Activated naive CD8-positive, alpha-beta T cell treated with anti-CD3 and anti-CD28 coated beads, Interleukin-2, amount 10 ng/mL, durations not matched to agents 7 days and 5 days (primary cell): Measurements from ENCODE around the gene SMIM35. TPM values are rescaled to one million over a fixed set of nuclear protein-coding genes. Genes with fewer than 3 reads are reported as not detected.

Source experiments
- ATAC-seq: fragments of 150-1000 bp; cut with Tn5 transposase; one replicate; pipeline ENCODE4 v1.10.0; 2021; ENCODE audit warnings: low read depth, moderate library complexity
- POLR2A ChIA-PET: fragments of 350-600 bp; sonication (Branson Sonifier 250); formaldehyde crosslinking; loops from one replicate; lab custom pipeline; 2021; ENCODE audit warnings: antibody characterized with exemption; lab: Charles Lee
- DNase-seq: peaks from one replicate; pipeline ENCODE4 v3.0.0; 2021
- H3K27ac Mint-ChIP-seq: one replicate; pipeline ENCODE4 v1.8.0; 2022; ENCODE audit warnings: mild to moderate bottlenecking, mixed read lengths
- H3K27me3 Mint-ChIP-seq: one replicate; pipeline ENCODE4 v1.8.0; 2022; ENCODE audit warnings: mild to moderate bottlenecking, moderate library complexity, mixed read lengths
- H3K36me3 Mint-ChIP-seq: one replicate; pipeline ENCODE4 v1.8.0; 2021; ENCODE audit warnings: mild to moderate bottlenecking, mixed read lengths
- H3K4me1 Mint-ChIP-seq: one replicate; pipeline ENCODE4 v1.8.0; 2021; ENCODE audit warnings: mixed read lengths
- H3K4me3 Mint-ChIP-seq: one replicate; pipeline ENCODE4 v1.8.0; 2022; ENCODE audit warnings: mild to moderate bottlenecking, moderate library complexity, mixed read lengths
- H3K9me3 Mint-ChIP-seq: one replicate; pipeline ENCODE4 v1.8.0; 2021; ENCODE audit warnings: mixed read lengths
- total RNA-seq, 2 experiments: library from RNA; stranded (reverse); gene quantifications; one replicate each; pipeline ENCODE4 v1.2.3, GENCODE V29; 2021

SMIM35 gene
- total RNA-seq, 2 experiments from 2014 or later: 3.0 to 3.1 TPM

DNA sequence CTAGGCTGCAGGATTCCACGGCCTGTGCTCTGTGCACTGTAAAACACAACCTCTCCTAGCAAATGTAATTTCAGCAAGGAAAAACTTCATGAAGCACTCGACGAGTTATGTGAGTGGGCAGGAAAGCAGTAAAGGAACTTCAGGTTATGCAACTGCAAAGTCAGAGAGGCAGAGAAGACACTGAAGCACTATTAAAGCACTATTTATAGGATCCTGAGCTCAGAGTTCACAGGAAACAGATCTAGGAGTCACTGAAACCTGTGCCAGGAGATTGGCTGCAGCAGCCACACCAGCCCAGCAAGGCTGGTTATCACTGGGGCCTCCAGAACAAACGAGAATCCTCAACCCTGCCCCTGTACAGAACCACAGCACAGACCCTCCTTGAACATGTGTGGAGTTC, 2.5 kb downstream of the SMIM35 start:
- Mint-ChIP-seq H3K4me1 (peaks cover 3% of the 10 kb centered on the region), H3K36me3 (peaks cover 4% of the 10 kb centered on the region), H3K27ac (no peak overlapping the region), H3K9me3 (peaks cover 11% of the 10 kb centered on the region), H3K27me3 (peaks cover 8% of the 10 kb centered on the region), H3K4me3 (no peak overlapping the region)
- DNase-seq: no peak
- no peak for ATAC-seq
- POLR2A ChIA-PET: no interaction called here

DNA sequence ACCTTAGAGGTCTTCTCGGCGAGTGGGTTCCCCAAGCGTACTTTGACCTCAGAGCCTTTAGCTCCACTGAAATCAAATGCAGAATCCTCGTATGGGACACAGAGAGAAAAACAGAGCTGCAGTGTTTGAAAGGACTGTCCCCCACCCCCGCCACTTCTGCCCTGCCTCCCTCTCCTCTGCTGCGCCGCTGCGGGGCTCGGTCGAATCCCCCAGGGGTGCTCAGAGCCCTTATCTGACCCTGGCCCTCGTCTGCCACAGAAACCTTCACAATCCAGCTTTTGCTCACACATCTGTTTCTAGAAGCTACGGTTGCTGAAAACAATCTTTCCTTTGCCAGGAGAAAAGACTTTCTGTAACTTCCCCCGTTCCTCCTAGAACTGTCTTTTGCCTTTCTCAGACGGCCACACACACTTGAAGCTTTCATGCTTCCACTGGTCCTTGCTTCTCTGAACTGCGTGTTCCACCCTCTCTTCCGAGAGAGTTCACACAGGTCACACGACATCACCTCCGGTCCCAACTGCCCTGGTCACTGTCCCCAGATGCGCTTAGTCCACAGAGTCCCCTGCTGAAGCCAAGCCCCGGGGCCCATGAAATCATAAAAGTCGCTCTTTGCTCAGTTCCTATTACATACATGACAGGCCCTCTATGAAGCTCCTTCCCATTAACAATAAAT, 3.7 kb downstream of the SMIM35 start:
- H3K4me1 Mint-ChIP-seq: peaks cover 3% of the 10 kb centered on the region

DNA sequence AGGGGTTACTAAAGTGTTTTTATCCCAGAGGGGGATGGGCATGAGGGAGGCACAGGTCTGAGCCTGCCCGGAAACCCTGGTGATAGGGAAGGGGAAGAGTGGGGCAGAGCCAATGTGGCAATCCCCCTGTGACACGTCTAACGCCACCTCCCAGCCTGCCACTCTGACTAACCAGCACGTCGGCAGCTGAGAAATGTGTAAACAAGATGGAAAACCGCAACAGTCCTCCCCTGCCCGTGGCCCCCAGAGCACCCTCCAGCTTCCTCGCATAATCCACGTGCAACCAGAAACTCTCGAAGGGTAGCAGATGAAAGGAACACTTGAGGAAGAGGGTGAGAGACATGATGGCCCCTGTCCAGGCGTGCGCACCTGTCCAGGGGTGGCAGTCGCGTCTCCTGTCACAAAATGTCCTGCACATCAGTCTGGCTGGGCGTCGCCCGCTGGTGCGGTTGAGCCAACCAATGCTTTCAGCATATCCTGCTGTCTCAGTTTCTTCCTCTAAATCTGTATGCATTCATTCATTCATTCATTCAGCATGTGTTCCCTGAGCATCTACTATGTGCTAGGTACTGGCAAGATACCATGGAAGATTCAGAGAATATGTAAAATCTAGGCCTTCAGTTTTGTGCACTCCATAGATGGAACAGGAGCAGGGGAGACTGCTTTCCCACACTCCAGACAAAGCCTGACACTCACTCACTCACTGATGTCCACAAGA, 5.4 kb downstream of the SMIM35 start:
- no peaks in the 10 kb centered on the region for H3K9me3 Mint-ChIP-seq
- no peak overlapping the region for H3K4me3 Mint-ChIP-seq
- DNase-seq (no peak), ATAC-seq (no peak)
- peaks cover 8% of the 10 kb centered on the region for H3K27me3 Mint-ChIP-seq
- H3K27ac Mint-ChIP-seq: no peak overlapping the region
- H3K36me3 Mint-ChIP-seq: no peaks in the 10 kb centered on the region
- H3K4me1 Mint-ChIP-seq: peaks cover 5% of the 10 kb centered on the region
- POLR2A ChIA-PET: no interaction called here

More for the DNA sequence above, 3.7 kb downstream of the SMIM35 start:
- H3K36me3 Mint-ChIP-seq: peaks cover 4% of the 10 kb centered on the region
- ATAC-seq (no peak), DNase-seq (no peak)
- H3K27ac Mint-ChIP-seq: no peak overlapping the region
- no peak overlapping the region for H3K4me3 Mint-ChIP-seq
- peaks cover 6% of the 10 kb centered on the region for H3K9me3 Mint-ChIP-seq
- H3K27me3 Mint-ChIP-seq: peaks cover 8% of the 10 kb centered on the region
- POLR2A ChIA-PET: no interaction called here

DNA sequence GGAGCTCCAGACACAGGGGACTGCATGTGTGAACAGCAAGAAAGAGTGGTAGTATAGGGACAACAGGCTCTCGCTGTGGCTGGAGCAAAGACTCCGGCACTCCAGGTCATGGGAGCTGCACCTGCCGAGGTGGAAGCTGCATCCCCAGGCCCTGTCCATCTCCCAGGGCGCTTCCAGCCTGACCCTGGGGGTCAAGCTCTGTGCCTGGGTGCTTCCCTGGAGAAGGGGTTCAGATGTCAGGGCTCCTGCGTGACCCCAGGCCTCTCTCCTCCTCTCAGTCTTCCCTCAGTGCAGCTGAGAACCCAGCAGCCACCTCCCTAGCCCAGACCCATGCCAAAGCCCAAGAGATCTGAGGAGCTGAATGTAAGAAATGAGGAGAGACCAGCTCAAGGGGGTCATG, 6.5 kb downstream of the SMIM35 start:
- no peak overlapping the region for H3K4me3 Mint-ChIP-seq
- POLR2A ChIA-PET: no interaction called here
- ATAC-seq: no peak

DNA sequence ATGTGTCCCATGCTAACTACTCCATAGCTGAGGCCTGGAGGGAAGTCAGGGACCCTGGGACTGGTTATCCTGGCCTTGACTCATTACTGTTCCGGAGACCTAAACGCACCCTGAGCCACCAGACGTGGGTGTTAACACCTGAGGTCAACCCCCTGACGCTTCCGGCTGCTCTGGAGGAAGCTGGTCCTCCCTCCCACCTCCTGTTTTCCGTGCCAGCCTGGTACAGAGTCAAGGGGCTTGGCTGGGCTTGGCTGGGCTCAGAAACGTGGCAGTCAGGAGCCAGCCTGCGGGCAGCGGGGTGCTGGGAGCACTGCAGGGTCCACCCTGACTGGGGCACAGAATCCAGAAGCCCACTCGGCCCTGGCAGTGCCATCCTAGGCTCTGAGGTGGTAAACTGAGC, 7.3 kb downstream of the SMIM35 start:
- Mint-ChIP-seq H3K4me3 (no peak overlapping the region), H3K36me3 (no peaks in the 10 kb centered on the region), H3K9me3 (no peaks in the 10 kb centered on the region), H3K27ac (no peak overlapping the region), H3K4me1 (peaks cover 6% of the 10 kb centered on the region), H3K27me3 (peaks cover 10% of the 10 kb centered on the region)
- DNase-seq: no peak
- no peak for ATAC-seq
- POLR2A ChIA-PET: no interaction called here

More for the DNA sequence above, 6.5 kb downstream of the SMIM35 start:
- H3K9me3 Mint-ChIP-seq: no peaks in the 10 kb centered on the region
- no peak overlapping the region for H3K27ac Mint-ChIP-seq
- peaks cover 6% of the 10 kb centered on the region for H3K4me1 Mint-ChIP-seq
- no peak for DNase-seq
- H3K27me3 Mint-ChIP-seq: peaks cover 10% of the 10 kb centered on the region
- H3K36me3 Mint-ChIP-seq: no peaks in the 10 kb centered on the region

DNA sequence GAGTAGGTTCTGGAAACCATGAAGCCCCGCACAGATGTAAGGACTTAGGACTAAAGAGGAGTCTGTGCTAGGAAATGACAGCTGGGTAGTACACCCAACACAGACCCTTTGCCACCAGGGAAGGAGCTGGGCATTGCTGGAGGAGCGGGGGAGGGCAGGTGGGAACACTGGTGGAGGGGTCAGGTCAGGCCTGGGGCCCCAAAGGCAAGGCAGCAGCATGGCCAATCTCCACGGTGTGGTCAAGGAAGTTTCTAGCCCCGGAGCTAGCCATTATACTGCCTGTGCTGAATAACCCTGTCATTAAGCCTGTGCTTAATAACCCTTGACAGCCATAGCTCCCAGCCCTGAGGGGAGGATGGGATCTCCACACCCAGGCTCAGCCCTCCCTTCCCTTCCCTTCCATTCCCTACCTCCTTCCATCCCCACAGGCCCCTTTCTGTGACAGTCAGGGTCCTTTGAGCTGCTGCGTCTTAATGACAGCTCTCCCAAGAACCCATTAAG, 7.8 kb downstream of the SMIM35 start:
- Mint-ChIP-seq H3K4me3 (no peak overlapping the region), H3K4me1 (peaks cover 3% of the 10 kb centered on the region), H3K36me3 (no peaks in the 10 kb centered on the region), H3K9me3 (no peaks in the 10 kb centered on the region), H3K27me3 (peaks cover 13% of the 10 kb centered on the region), H3K27ac (no peak overlapping the region)
- DNase-seq (no peak), ATAC-seq (no peak)
- POLR2A ChIA-PET: interaction anchor here (0.5 kb wide), 1 partner anchor 469 kb away, joined by 4 read pairs; no protein-coding TSS in a partner anchor

DNA sequence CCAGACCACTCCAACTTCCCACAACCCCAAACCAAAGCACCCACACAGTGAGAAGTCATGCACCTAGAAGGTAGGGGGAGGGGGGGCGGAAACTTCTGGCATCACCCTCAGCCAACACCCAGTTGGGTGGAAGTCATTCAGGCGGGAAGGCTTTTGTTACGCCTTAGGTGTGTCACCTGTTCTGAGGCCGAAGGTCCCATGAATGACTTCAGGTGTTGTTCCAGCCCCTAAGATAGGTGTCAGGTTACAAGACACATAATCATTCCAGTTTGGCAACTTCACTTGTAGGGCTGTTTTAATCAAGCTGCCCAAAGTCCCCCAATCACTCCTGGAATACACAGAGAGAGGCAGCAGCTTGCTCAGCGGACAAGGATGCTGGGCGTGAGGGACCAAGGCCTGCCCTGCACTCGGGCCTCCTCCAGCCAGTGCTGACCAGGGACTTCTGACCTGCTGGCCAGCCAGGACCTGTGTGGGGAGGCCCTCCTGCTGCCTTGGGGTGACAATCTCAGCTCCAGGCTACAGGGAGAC, 9.9 kb downstream of the SMIM35 start, which contains the start of gene TMPRSS4:
Gene TMPRSS4, plus strand, starts transcription at position 325 of the 528 bp plus-strand sequence. CDS start 225 bp downstream, outside the sequence.
- no peak for DNase-seq
- peaks cover 4% of the 10 kb centered on the region for H3K4me1 Mint-ChIP-seq
- peak within 1 kb of the TSS; percentile 50 for H3K27ac Mint-ChIP-seq
- H3K36me3 Mint-ChIP-seq: no peaks in the 10 kb centered on the region
- H3K27me3 Mint-ChIP-seq: peaks cover 18% of the 10 kb centered on the region
- ATAC-seq: no peak
- H3K9me3 Mint-ChIP-seq: no peaks in the 10 kb centered on the region
- POLR2A ChIA-PET: no interaction called here
- no peak within 1 kb of the TSS for H3K4me3 Mint-ChIP-seq

DNA sequence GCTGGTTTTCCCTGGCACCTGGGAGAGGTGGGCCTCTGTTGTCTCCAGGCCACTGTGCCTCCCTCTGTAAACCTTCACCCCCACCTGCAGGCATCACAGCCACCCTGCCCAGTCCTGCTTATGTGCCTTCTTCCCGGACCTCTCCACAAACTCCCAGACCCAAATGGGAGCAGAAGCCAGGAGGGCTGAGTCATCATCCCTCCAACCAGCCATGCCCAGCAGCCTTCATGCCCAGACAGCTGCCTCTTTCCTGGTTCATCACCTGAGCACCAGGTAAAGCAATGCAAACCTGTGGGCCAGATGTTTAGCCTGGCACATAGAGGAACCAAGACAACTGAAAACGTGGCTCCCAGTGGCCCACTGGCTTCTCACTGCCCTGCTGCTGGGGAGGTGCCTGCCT, 12.0 kb downstream of the SMIM35 start:
- ATAC-seq: no peak
- no peak overlapping the region for H3K27ac Mint-ChIP-seq
- POLR2A ChIA-PET: no interaction called here
- peaks cover 13% of the 10 kb centered on the region for H3K27me3 Mint-ChIP-seq
- DNase-seq: no peak
- no peak overlapping the region for H3K4me3 Mint-ChIP-seq
- peaks cover 6% of the 10 kb centered on the region for H3K4me1 Mint-ChIP-seq
- no peaks in the 10 kb centered on the region for H3K36me3 Mint-ChIP-seq
- no peaks in the 10 kb centered on the region for H3K9me3 Mint-ChIP-seq

DNA sequence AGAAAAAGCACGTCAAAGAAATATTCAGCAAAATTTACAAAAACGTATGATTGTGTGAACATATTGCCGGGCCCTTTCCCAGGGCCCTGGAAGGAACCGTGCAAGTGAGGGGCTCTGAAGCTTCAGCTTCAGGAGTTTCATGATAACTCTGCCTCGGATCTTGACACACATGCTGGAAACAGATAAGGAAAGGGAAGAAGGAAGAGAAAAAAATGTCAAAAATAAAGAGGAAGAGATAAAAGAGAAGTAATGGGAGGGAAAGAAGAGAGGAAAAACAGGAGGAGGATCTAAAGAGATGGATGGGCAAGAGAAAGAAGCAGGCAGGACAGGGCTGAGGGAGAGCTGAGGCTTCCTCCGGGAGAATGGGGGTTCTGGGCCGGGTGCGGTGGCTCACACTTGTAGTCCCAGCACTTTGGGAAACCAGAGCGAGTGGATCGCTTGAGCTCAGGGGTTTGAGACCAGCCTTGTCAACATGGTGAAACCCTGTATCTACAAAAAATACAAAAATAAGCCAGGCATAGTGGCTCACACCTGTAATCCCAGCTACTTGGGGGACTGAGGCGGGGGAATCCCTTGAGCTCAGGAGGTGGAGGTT, 12.6 kb downstream of the SMIM35 start:
- ATAC-seq (no peak), DNase-seq (no peak)
- no peaks in the 10 kb centered on the region for H3K9me3 Mint-ChIP-seq
- peaks cover 6% of the 10 kb centered on the region for H3K4me1 Mint-ChIP-seq
- POLR2A ChIA-PET: no interaction called here
- no peak overlapping the region for H3K27ac Mint-ChIP-seq
- H3K36me3 Mint-ChIP-seq: no peaks in the 10 kb centered on the region
- peaks cover 13% of the 10 kb centered on the region for H3K27me3 Mint-ChIP-seq
- no peak overlapping the region for H3K4me3 Mint-ChIP-seq

DNA sequence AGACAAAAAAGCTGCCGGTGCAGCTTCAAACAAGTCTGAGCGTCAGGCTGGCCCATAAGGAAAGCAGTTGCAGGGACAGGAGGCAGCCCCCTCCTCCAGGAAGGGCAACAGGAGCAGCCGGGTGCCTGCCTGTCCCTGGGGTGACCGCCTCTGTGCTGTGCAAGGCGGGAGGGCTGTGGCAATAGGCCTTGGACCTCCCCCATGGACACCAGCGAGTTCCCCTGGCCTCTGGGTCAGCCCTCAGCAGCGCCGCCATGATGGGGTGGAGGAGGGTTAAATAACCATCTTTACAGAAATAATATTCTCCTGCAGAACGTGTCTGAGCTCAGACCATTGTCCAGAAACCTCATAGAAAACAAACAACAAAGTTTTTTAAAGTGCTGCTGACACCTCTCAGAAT, 13.2 kb downstream of the SMIM35 start:
- DNase-seq: no peak
- Mint-ChIP-seq H3K4me3 (no peak overlapping the region), H3K27me3 (peaks cover 13% of the 10 kb centered on the region), H3K27ac (no peak overlapping the region), H3K9me3 (no peaks in the 10 kb centered on the region), H3K36me3 (no peaks in the 10 kb centered on the region), H3K4me1 (peaks cover 6% of the 10 kb centered on the region)
- POLR2A ChIA-PET: no interaction called here
- ATAC-seq: no peak

DNA sequence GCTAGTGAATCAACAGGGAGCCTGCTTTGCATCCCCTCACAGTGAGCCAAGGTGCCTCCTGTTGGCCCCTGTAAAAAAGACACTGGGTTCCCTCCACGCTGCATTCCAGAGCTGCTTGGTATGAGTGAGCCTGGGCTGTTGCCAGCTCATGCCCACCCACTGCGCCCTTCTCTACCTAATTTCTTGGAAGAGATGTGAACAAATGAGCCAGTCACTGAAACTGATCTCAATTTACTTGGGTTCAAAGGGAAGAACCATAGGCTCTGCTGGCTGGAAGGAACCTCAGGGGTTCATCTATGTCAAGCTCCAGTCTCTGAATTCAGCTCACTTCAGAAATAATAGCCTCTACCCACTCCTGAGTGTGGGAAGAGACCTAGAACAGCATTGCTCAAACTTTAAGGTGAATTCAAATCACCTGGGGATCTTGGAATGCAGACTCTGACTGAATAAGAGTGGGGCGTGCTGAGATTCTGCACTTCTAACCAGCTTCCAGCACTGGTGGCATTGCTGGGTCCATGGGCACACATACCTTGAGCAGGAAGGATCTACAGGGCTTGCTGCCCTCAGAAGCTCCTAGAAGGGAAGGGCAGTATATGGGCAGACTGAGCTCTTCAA, 15.2 kb downstream of the SMIM35 start:
- POLR2A ChIA-PET: no interaction called here
- Mint-ChIP-seq H3K27me3 (peaks cover 13% of the 10 kb centered on the region), H3K27ac (no peak overlapping the region), H3K36me3 (no peaks in the 10 kb centered on the region), H3K4me3 (no peak overlapping the region), H3K9me3 (no peaks in the 10 kb centered on the region), H3K4me1 (peaks cover 5% of the 10 kb centered on the region)
- no peak for DNase-seq
- ATAC-seq: no peak

DNA sequence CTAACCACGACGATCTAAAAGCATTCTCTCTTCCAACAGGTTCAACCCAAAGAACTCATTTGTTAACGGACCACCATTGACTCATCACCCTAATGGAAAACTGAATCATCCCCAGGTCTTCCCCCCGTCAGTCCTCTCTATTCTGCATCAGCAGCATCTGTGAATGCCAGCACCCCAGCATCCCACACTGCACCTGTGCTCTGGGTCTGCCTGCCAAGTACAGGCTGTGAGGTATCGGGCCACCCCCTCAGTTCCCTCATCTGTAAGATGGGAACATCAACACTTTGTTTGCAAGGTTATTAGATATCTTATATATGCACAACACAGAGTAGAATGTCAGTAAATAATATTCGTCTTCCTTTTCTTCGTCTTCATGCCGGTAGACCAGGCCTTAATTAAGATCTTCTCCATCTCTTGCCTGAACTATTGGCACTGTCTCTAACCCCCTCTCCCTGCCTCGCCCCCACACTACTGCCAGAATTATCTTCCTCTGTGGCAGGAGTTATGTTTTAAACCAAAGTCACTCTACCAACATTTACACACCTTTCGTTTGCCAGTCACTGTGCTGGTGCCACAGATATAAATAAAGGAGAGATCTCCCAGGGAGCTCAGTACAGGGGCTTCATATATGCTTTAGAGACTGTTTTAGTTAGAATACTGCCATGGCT, 17.7 kb downstream of the SMIM35 start:
- Mint-ChIP-seq H3K9me3 (no peaks in the 10 kb centered on the region), H3K36me3 (no peaks in the 10 kb centered on the region), H3K27me3 (peaks cover 10% of the 10 kb centered on the region), H3K27ac (no peak overlapping the region), H3K4me3 (no peak overlapping the region), H3K4me1 (peaks cover 10% of the 10 kb centered on the region)
- ATAC-seq: no peak
- DNase-seq: no peak
- POLR2A ChIA-PET: no interaction called here
